Measurements from ENCODE around the gene KCNQ1. TPM values are rescaled to one million over a fixed set of nuclear protein-coding genes. Genes with fewer than 3 reads are reported as not detected.
A peak's percentile ranks its signal among the peaks of the same experiment; 100 is the strongest.

The KCNQ1 gene
- total and polyA plus RNA-seq, 4 donors: 15.4 to 41.7 (median 26.2) TPM

- H3K9ac ChIP-seq (ENCODE audit: insufficient read depth in 1 of 2, low read length in 2 of 2): no peak overlapping the region
- TF ChIP-seq CTCF (IDR thresholded peaks at IDR 0.05; ENCODE audit: control extremely low read depth, extremely low read depth): no peak
- H3K27ac ChIP-seq (ENCODE audit: low read depth in 1 of 2, low read length in 1 of 2): no peak overlapping the region
- no peak overlapping the region for H3K4me3 ChIP-seq
- no peaks in the 10 kb centered on the region for H3K27me3 ChIP-seq (ENCODE audit: control insufficient read depth in 3 of 3, insufficient read depth in 3 of 3, low read length in 2 of 3)
- H3K4me1 ChIP-seq (ENCODE audit: control insufficient read depth in 5 of 5, insufficient read depth in 5 of 5, low read length in 5 of 5): peaks cover 0 to 5% (median 4%) of the 10 kb centered on the region in 5 donors
- H3K36me3 ChIP-seq (ENCODE audit: control insufficient read depth in 4 of 4, insufficient read depth in 4 of 4, low read length in 4 of 4): no peaks in the 10 kb centered on the region
- DNase-seq: no peak
- no peak for ATAC-seq (ENCODE audit: insufficient read depth, low FRiP score)
- 94 to 99% methylated on average over 4 of the region's 4 CpGs for WGBS, 2 donors
- H3K9me3 ChIP-seq (ENCODE audit: control insufficient read depth in 4 of 4, insufficient read depth in 3 of 4, low read length in 3 of 4): no peaks in the 10 kb centered on the region
Observed at GRCh38 chr11:2793701-2794045, 348.9 kb downstream of the KCNQ1 start.

GRCh38 chr11:2794046-2794967, 349.5 kb downstream of the KCNQ1 start:
- WGBS, 2 donors: 73 to 82% methylated on average over 18 of the region's 18 CpGs
- ATAC-seq (ENCODE audit: insufficient read depth, low FRiP score) (no peak), DNase-seq (peak in 1 of 3 donors; percentile 11)

GRCh38 chr11:2794968-2795322, 350.1 kb downstream of the KCNQ1 start:
- no peaks in the 10 kb centered on the region for H3K27me3 ChIP-seq (ENCODE audit: control insufficient read depth in 3 of 3, insufficient read depth in 3 of 3, low read length in 2 of 3)
- no peak for ATAC-seq (ENCODE audit: insufficient read depth, low FRiP score)
- DNase-seq: peak in 1 of 3 donors; percentile 9
- H3K9me3 ChIP-seq (ENCODE audit: control insufficient read depth in 4 of 4, insufficient read depth in 3 of 4, low read length in 3 of 4): peaks cover 0 to 4% (median 1%) of the 10 kb centered on the region in 4 donors
- no peaks in the 10 kb centered on the region for H3K36me3 ChIP-seq (ENCODE audit: control insufficient read depth in 4 of 4, insufficient read depth in 4 of 4, low read length in 4 of 4)
- H3K4me1 ChIP-seq (ENCODE audit: control insufficient read depth in 5 of 5, insufficient read depth in 5 of 5, low read length in 5 of 5): peaks cover 0 to 8% (median 2%) of the 10 kb centered on the region in 5 donors
- no peak overlapping the region for H3K4me3 ChIP-seq
- H3K27ac ChIP-seq (ENCODE audit: low read depth in 1 of 2, low read length in 1 of 2): no peak overlapping the region
- TF ChIP-seq CTCF (IDR thresholded peaks at IDR 0.05; ENCODE audit: control extremely low read depth, extremely low read depth): no peak
- WGBS, 2 donors: 91 to 92% methylated on average over 12 of the region's 12 CpGs
- H3K9ac ChIP-seq (ENCODE audit: insufficient read depth in 1 of 2, low read length in 2 of 2): no peak overlapping the region

More at GRCh38 chr11:2794046-2794967, 349.5 kb downstream of the KCNQ1 start:
- TF ChIP-seq CTCF (IDR thresholded peaks at IDR 0.05; ENCODE audit: control extremely low read depth, extremely low read depth): no peak
- H3K9ac ChIP-seq (ENCODE audit: insufficient read depth in 1 of 2, low read length in 2 of 2): no peak overlapping the region
- no peaks in the 10 kb centered on the region for H3K27me3 ChIP-seq (ENCODE audit: control insufficient read depth in 3 of 3, insufficient read depth in 3 of 3, low read length in 2 of 3)
- H3K4me1 ChIP-seq (ENCODE audit: control insufficient read depth in 5 of 5, insufficient read depth in 5 of 5, low read length in 5 of 5): peaks cover 0 to 5% (median 0%) of the 10 kb centered on the region in 5 donors
- H3K36me3 ChIP-seq (ENCODE audit: control insufficient read depth in 4 of 4, insufficient read depth in 4 of 4, low read length in 4 of 4): no peaks in the 10 kb centered on the region
- peaks cover 0 to 1% (median under 1%) of the 10 kb centered on the region in 4 donors for H3K9me3 ChIP-seq (ENCODE audit: control insufficient read depth in 4 of 4, insufficient read depth in 3 of 4, low read length in 3 of 4)
- no peak overlapping the region for H3K27ac ChIP-seq (ENCODE audit: low read depth in 1 of 2, low read length in 1 of 2)
- no peak overlapping the region for H3K4me3 ChIP-seq
